Measurements from ENCODE around the gene EYA4.

DNA sequence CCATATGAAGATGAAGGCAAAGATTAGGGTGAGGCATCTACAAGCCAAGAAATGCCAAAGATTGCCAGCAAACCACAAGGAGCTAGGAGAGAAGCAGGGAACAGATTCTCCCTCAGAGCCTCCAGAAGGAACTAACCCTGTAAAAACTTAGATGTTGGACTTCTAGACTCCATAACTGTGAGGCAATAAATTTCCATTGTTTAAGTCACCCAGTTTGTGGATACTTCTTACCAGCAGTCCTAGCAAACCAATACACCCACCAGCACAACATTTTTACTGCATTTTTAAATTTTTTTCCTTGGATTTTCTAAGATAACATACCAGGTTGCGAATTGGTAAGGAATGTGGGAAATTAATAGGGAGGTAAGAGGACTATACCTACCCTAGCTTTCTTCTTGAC is 47.8 kb upstream of the EYA4 start:
- TF ChIP-seq POLR2AphosphoS5 (IDR thresholded peaks at IDR 0.05) (no peak), CTCF (IDR thresholded peaks at IDR 0.05) (no peak)
